AG04449 (cell line): Measurements from ENCODE around the gene FUT8.

ENCODE experiments used
- CTCF ChIA-PET: fragments of 350-600 bp; formaldehyde crosslinking; extraction: SDS; loops from one replicate; lab custom pipeline; 2021; ENCODE audit warnings: antibody characterized with exemption; lab: Yijun Ruan, JAX
- POLR2A ChIA-PET: fragments of 400-600, 350-600 bp; formaldehyde crosslinking; extraction: SDS; loops from one replicate; lab custom pipeline; 2020; ENCODE audit warnings: antibody characterized with exemption, inconsistent platforms; lab: Yijun Ruan, JAX
- DNase-seq: peaks from one replicate; pipeline ENCODE4 v3.0.0-alpha.2; 2010; ENCODE audit warnings: low read depth, low spot score
- H3K4me3 ChIP-seq: 2 replicates; pipeline ENCODE4 v1.5.1; 2011; ENCODE audit warnings: low read depth, mild to moderate bottlenecking, control low read depth, low read length
- TF ChIP-seq, protein P1 (sequence below): IDR thresholded peaks from one replicate; pipeline ENCODE4 v1.5.1; 2011; ENCODE audit warnings: mild to moderate bottlenecking, moderate library complexity, low read length, control low read depth, inconsistent platforms; ENCODE audit not compliant: insufficient read depth; ENCODE audit errors: missing control alignments

The FUT8 gene

DNA sequence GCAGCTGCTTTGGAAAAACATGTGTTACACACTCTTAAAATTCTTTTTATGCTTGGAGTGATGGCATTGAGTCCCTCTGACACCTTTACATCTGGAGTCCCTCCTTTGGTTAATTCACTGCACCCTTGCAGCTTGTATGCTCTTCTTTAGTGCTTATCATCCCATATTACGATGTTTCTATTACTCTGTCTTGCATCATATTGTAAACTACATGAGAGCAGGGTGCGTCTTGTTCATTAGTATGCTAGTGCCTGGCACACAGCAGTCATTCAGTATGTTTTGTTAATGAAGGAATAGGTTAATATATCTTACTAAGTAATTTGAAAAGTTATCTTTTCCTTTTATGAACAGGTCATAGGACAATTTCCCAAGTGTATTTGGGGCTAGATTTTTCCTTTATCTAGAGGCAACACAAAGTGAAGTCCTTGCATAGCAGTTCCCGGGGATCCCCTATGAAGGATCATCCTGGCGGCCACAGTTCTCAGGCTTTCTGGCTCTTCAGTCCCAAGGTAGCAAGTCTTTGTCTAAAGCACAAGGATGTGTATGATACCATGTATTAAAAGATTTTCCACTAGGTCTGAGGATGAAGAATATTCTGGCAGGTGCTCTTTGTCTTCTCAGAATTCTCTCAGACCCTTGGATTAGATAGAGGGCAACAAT lies 363.8 kb downstream of the FUT8 start:
- ChIA-PET POLR2A (no interaction called here), CTCF (no interaction called here)
- TF ChIP-seq, protein P1, sequence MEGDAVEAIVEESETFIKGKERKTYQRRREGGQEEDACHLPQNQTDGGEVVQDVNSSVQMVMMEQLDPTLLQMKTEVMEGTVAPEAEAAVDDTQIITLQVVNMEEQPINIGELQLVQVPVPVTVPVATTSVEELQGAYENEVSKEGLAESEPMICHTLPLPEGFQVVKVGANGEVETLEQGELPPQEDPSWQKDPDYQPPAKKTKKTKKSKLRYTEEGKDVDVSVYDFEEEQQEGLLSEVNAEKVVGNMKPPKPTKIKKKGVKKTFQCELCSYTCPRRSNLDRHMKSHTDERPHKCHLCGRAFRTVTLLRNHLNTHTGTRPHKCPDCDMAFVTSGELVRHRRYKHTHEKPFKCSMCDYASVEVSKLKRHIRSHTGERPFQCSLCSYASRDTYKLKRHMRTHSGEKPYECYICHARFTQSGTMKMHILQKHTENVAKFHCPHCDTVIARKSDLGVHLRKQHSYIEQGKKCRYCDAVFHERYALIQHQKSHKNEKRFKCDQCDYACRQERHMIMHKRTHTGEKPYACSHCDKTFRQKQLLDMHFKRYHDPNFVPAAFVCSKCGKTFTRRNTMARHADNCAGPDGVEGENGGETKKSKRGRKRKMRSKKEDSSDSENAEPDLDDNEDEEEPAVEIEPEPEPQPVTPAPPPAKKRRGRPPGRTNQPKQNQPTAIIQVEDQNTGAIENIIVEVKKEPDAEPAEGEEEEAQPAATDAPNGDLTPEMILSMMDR: no peak
- no peak overlapping the region for H3K4me3 ChIP-seq
- no peak for DNase-seq

DNA sequence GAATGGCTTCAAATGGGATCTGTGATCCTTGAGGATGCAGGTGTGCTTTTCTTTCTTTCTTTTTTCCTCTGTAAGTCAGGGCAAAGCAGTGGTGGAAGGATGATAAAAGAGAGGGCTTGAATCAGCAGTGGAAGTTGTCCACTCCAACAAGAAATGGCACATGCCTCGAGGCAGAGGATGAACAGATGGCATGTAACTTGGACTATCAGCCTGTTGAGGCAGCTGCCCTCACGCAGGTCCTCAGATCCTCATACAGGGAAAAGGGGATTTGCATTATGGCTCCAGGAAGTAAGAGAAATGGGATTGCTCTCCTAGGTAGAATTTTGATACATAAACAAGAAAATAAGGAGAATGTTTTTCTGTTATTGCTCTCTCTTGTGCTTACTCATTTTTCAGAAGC lies 368.0 kb downstream of the FUT8 start:
- TF ChIP-seq, protein P1: no peak
- DNase-seq: no peak
- POLR2A ChIA-PET: no interaction called here
- CTCF ChIA-PET: no interaction called here
- no peak overlapping the region for H3K4me3 ChIP-seq

DNA sequence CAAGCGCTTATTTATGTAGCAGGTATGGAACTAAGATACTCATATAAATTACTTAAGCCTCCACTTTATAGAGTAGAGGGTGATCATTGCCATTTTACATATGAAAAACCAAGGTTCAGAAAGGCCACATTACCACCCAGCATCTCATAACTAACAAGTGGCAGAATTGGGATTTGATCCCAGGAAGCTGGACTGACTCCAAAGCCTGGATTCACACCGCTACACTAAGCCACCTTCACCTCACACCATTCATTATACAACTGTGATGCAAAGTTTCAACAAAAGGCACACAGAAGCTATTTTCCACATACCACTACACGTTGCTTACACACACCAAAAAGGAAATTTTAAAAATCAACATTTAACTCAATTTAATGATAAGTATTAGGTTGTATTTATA lies 370.6 kb downstream of the FUT8 start:
- DNase-seq: no peak
- POLR2A ChIA-PET: no interaction called here
- TF ChIP-seq, protein P1: no peak
- CTCF ChIA-PET: interaction anchor here (1.7 to 1.8 kb wide), 2 partner anchors 12 to 14 kb away, joined by 3 to 4 read pairs; no protein-coding TSS in a partner anchor
- H3K4me3 ChIP-seq: no peak overlapping the region

DNA sequence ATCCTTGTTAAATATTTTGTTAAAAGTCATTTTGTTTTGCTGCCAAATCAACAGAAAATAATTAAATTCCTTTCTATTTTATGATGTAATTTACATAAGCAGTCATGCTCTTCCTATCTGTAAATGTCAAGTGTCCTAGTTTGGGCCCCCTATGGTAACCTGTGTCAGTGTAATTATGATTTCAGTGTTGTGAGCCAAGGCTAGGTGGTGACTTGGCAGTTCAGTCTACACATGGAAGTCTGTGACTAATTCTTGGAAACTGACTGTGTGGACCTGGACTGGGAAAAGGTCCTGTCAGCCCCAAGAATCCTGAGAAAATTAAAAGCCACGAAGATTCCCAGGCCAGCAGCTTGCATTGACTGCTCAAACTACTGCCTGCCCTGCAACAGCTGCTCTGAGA lies 371.0 kb downstream of the FUT8 start:
- no peak overlapping the region for H3K4me3 ChIP-seq
- TF ChIP-seq, protein P1: no peak
- POLR2A ChIA-PET: no interaction called here
- CTCF ChIA-PET: interaction anchor here (1.7 to 1.8 kb wide), 2 partner anchors 12 to 13 kb away, joined by 3 to 4 read pairs; no protein-coding TSS in a partner anchor
- DNase-seq: no peak

DNA sequence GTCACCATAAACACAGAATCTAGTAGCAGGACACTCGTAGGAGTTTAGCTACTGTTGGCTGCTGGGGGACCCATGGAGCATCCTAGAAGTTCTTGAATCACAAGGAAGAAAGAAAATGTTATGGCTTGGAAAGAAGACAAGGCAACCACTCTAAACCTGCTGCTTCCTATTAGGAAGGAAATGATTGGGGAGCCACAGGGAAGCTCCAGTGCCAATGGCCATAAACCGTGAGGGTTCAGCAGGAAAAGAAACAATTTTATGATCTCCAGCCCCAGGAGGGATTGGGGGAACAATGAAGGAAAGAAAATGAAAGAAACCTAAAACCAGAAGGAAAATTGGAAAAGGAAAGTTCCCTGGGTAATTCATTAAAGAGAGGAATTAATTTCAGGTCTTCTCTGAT lies 372.0 kb downstream of the FUT8 start:
- no peak overlapping the region for H3K4me3 ChIP-seq
- no peak for DNase-seq
- ChIA-PET CTCF (no interaction called here), POLR2A (no interaction called here)
- TF ChIP-seq, protein P1: no peak

DNA sequence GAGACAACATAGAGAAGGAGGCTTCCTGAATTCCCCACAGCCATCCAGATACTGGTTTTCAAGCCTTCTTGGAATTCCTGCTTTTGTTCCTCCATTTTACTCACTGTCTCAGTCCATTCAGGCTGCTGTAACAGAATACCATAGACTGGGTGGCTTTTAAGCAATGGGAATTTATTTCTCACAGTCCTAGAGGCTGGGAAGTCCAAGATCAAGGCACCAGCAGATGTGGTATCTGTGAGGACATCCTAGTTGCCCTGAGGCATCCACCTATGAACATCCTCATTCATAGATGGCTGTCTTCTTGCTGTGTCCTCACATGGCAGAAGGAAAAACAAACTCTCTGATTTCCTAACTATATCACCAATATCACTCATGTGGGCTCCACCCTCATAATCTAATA lies 374.9 kb downstream of the FUT8 start:
- TF ChIP-seq, protein P1: no peak
- POLR2A ChIA-PET: no interaction called here
- no peak overlapping the region for H3K4me3 ChIP-seq
- no peak for DNase-seq
- CTCF ChIA-PET: no interaction called here
